WTC11 (cell line): Measurements from ENCODE around the gene ZNF235. TPM values are rescaled to one million over a fixed set of nuclear protein-coding genes. Genes with fewer than 3 reads are reported as not detected.
A peak's percentile ranks its signal among the peaks of the same experiment; 100 is the strongest.

ENCODE experiments used
- ATAC-seq: fragments of 200-7000 bp; cut with Tn5 transposase; 2 replicates; pipeline ENCODE4 v1.10.0; 2021; ENCODE audit warnings: mild to moderate bottlenecking, moderate library complexity
- CTCF ChIA-PET: fragments of 300-600 bp; sonication (Branson Sonifier 250); formaldehyde crosslinking; loops from one replicate; lab custom pipeline; 2021; ENCODE audit warnings: antibody characterized with exemption; lab: Charles Lee
- POLR2A ChIA-PET: fragments of 350-600 bp; sonication (Branson Sonifier 250); formaldehyde crosslinking; loops from one replicate; lab custom pipeline; 2021; ENCODE audit warnings: antibody characterized with exemption; lab: Charles Lee
- DNase-seq: peaks from one replicate; pipeline ENCODE4 v3.0.0; 2021; ENCODE audit warnings: low spot score
- H3K27ac Mint-ChIP-seq: 2 replicates; pipeline ENCODE4 v1.8.0; 2021; ENCODE audit warnings: mixed read lengths
- H3K27me3 Mint-ChIP-seq: 2 replicates; pipeline ENCODE4 v1.8.0; 2021; ENCODE audit warnings: low read depth, mild to moderate bottlenecking, moderate library complexity, mixed read lengths
- H3K36me3 Mint-ChIP-seq: 2 replicates; pipeline ENCODE4 v1.8.0; 2021; ENCODE audit warnings: mixed read lengths
- H3K4me1 Mint-ChIP-seq: 2 replicates; pipeline ENCODE4 v1.8.0; 2022; ENCODE audit warnings: mixed read lengths
- H3K4me3 Mint-ChIP-seq: 2 replicates; pipeline ENCODE4 v1.8.0; 2021; ENCODE audit warnings: mild to moderate bottlenecking, moderate library complexity, mixed read lengths
- H3K9me3 Mint-ChIP-seq: 2 replicates; pipeline ENCODE4 v1.8.0; 2021; ENCODE audit warnings: mixed read lengths
- CTCF ChIP-seq: fragments of 200-600 bp; IDR thresholded peaks from 2 replicates; pipeline ENCODE4 v1.8.0; 2022; ENCODE audit warnings: antibody characterized with exemption
- ELF4 ChIP-seq: sonication (generic); formaldehyde crosslinking; IDR thresholded peaks from 2 replicates; pipeline ENCODE4 v1.8.1; 2022; ENCODE audit warnings: low read depth, mild to moderate bottlenecking, moderate library complexity, missing genetic modification reagents
- FOXP1 ChIP-seq: sonication (generic); formaldehyde crosslinking; IDR thresholded peaks from 2 replicates; pipeline ENCODE4 v1.8.0; 2022; ENCODE audit warnings: missing genetic modification reagents, mild to moderate bottlenecking, moderate library complexity, borderline replicate concordance
- IRF2 ChIP-seq: sonication (generic); formaldehyde crosslinking; IDR thresholded peaks from 2 replicates; pipeline ENCODE4 v1.8.0; 2022; ENCODE audit warnings: low read depth, missing genetic modification reagents, borderline replicate concordance
- KAT7 ChIP-seq: sonication (generic); formaldehyde crosslinking; IDR thresholded peaks from 2 replicates; pipeline ENCODE4 v1.8.1; 2023; ENCODE audit warnings: missing genetic modification reagents, mild to moderate bottlenecking, borderline replicate concordance
- NR2C2 ChIP-seq: sonication (generic); formaldehyde crosslinking; IDR thresholded peaks from 2 replicates; pipeline ENCODE4 v1.8.0; 2022; ENCODE audit warnings: mild to moderate bottlenecking, missing genetic modification reagents
- PRDM15 ChIP-seq: sonication (generic); formaldehyde crosslinking; IDR thresholded peaks from 2 replicates; pipeline ENCODE4 v1.8.0; 2022; ENCODE audit warnings: missing genetic modification reagents
- ZMAT4 ChIP-seq: fragments of 250-450 bp; sonication (Bioruptor Pico); IDR thresholded peaks from 2 replicates; pipeline ENCODE4 v1.9.0; 2021; ENCODE audit warnings: mild to moderate bottlenecking
- ZNF121 ChIP-seq: sonication (generic); formaldehyde crosslinking; IDR thresholded peaks from 2 replicates; pipeline ENCODE4 v1.8.0; 2023; ENCODE audit warnings: missing genetic modification reagents
- ZNF232 ChIP-seq: sonication (generic); formaldehyde crosslinking; IDR thresholded peaks from 2 replicates; pipeline ENCODE4 v1.8.0; 2022; ENCODE audit warnings: mild to moderate bottlenecking, missing genetic modification reagents
- total RNA-seq: library from RNA; stranded (reverse); gene quantifications from 3 replicates; pipeline ENCODE4 v1.2.3, GENCODE V29; 2021
- TF ChIP-seq, protein P1 (sequence below): sonication (generic); formaldehyde crosslinking; IDR thresholded peaks from 2 replicates; pipeline ENCODE4 v1.8.0; 2022; ENCODE audit warnings: mild to moderate bottlenecking, missing genetic modification reagents
- TF ChIP-seq, protein P2 (sequence below): sonication (generic); formaldehyde crosslinking; IDR thresholded peaks from 2 replicates; pipeline ENCODE4 v1.8.0; 2022; ENCODE audit warnings: mild to moderate bottlenecking, missing genetic modification reagents
- TF ChIP-seq, protein P3 (sequence below): sonication (generic); formaldehyde crosslinking; IDR thresholded peaks from 2 replicates; pipeline ENCODE4 v1.8.0; 2022; ENCODE audit warnings: mild to moderate bottlenecking, missing genetic modification reagents
- TF ChIP-seq, protein P4 (sequence below): sonication (generic); formaldehyde crosslinking; IDR thresholded peaks from 2 replicates; pipeline ENCODE4 v1.8.0; 2023; ENCODE audit warnings: mild to moderate bottlenecking, missing genetic modification reagents
- TF ChIP-seq, protein P5 (sequence below): fragments of 250-450 bp; sonication (Bioruptor Pico); conservative IDR thresholded peaks from 2 replicates; pipeline ENCODE4 v1.9.0; 2021; ENCODE audit warnings: mild to moderate bottlenecking
- TF ChIP-seq, protein P6 (sequence below): sonication (generic); formaldehyde crosslinking; IDR thresholded peaks from 2 replicates; pipeline ENCODE4 v1.8.1; 2022; ENCODE audit warnings: low read depth, mild to moderate bottlenecking, moderate library complexity, missing genetic modification reagents, borderline replicate concordance

Gene ZNF235
- total RNA-seq, 1 experiment from 2014 or later: 3.9 TPM

GRCh38 chr19:44277331-44277730 is 27.5 kb downstream of the ZNF235 start (continued):
- TF ChIP-seq ZNF121 (no peak), CTCF (no peak)
- TF ChIP-seq, protein P1, sequence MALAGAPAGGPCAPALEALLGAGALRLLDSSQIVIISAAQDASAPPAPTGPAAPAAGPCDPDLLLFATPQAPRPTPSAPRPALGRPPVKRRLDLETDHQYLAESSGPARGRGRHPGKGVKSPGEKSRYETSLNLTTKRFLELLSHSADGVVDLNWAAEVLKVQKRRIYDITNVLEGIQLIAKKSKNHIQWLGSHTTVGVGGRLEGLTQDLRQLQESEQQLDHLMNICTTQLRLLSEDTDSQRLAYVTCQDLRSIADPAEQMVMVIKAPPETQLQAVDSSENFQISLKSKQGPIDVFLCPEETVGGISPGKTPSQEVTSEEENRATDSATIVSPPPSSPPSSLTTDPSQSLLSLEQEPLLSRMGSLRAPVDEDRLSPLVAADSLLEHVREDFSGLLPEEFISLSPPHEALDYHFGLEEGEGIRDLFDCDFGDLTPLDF (CRISPR knock-in tag): no peak
- TF ChIP-seq, protein P2, sequence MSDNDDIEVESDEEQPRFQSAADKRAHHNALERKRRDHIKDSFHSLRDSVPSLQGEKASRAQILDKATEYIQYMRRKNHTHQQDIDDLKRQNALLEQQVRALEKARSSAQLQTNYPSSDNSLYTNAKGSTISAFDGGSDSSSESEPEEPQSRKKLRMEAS: no peak
- TF ChIP-seq, all 79 proteins: peak for 0

DNA sequence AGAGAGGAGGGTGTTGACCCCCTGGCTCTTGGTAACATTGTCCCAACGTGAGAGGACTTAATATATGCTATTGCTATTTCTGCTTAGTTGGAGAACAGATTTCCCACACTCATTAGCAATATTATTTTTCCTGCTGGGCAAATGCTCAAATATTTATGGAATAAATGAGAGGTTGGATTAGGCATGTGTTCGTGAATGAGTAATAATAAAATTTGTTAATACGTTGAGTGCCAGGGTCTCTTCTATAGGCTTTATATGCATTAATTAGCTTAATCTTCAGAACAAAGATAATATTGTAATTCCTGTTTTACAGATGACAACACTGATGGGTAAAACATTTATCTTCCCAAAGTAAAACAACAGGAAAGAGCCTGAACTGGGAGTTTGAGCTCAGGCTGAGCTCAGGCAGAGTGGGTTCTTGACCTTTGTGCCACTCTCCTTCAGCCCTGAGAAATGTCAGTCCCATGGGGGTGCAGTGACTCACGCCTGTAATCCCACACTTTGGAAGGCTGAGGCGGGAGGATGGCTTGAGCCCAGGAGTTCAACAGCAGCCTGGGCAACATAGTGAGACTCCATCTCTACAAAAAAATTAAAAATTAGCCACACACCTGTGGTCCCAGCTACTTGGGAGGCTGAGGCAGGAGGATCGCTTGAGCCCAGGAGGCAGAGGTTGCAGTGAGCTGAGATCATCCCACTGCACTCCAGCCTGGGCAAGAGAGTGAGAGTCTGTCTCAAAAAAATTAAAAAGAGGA is 44.0 kb downstream of the ZNF235 start:
- POLR2A ChIA-PET: interaction anchor here (0.8 kb wide), 1 partner anchor 44 kb away, joined by 3 read pairs; the partner anchor contains the start of gene ZNF235
- peak overlapping the region; percentile 92 for H3K4me3 Mint-ChIP-seq
- ATAC-seq (no peak), DNase-seq (no peak)
- peaks cover 5% of the 10 kb centered on the region; the same call in 1 of the 2 replicates for H3K36me3 Mint-ChIP-seq
- peaks cover 7% of the 10 kb centered on the region for H3K4me1 Mint-ChIP-seq
- CTCF ChIA-PET: no interaction called here
- no peaks in the 10 kb centered on the region; the same call in 1 of the 2 replicates for H3K27me3 Mint-ChIP-seq
- TF ChIP-seq ELF4 (CRISPR knock-in tag) (no peak), KAT7 (CRISPR knock-in tag) (no peak), IRF2 (CRISPR knock-in tag) (no peak), NR2C2 (no peak), FOXP1 (CRISPR knock-in tag) (no peak)
- TF ChIP-seq, protein P3, sequence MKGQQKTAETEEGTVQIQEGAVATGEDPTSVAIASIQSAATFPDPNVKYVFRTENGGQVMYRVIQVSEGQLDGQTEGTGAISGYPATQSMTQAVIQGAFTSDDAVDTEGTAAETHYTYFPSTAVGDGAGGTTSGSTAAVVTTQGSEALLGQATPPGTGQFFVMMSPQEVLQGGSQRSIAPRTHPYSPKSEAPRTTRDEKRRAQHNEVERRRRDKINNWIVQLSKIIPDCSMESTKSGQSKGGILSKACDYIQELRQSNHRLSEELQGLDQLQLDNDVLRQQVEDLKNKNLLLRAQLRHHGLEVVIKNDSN (CRISPR knock-in tag): no peak
- TF ChIP-seq, protein P4, sequence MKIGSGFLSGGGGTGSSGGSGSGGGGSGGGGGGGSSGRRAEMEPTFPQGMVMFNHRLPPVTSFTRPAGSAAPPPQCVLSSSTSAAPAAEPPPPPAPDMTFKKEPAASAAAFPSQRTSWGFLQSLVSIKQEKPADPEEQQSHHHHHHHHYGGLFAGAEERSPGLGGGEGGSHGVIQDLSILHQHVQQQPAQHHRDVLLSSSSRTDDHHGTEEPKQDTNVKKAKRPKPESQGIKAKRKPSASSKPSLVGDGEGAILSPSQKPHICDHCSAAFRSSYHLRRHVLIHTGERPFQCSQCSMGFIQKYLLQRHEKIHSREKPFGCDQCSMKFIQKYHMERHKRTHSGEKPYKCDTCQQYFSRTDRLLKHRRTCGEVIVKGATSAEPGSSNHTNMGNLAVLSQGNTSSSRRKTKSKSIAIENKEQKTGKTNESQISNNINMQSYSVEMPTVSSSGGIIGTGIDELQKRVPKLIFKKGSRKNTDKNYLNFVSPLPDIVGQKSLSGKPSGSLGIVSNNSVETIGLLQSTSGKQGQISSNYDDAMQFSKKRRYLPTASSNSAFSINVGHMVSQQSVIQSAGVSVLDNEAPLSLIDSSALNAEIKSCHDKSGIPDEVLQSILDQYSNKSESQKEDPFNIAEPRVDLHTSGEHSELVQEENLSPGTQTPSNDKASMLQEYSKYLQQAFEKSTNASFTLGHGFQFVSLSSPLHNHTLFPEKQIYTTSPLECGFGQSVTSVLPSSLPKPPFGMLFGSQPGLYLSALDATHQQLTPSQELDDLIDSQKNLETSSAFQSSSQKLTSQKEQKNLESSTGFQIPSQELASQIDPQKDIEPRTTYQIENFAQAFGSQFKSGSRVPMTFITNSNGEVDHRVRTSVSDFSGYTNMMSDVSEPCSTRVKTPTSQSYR (CRISPR knock-in tag): no peak
- peaks cover 19% of the 10 kb centered on the region for H3K9me3 Mint-ChIP-seq
- H3K27ac Mint-ChIP-seq: no peak overlapping the region; the same call in 1 of the 2 replicates

GRCh38 chr19:44260343-44260681 is 44.5 kb downstream of the ZNF235 start:
- peak; percentile 12 for DNase-seq
- Mint-ChIP-seq H3K4me1 (peaks cover 7% of the 10 kb centered on the region), H3K27ac (peak overlapping the region; percentile 24), H3K4me3 (peak overlapping the region; percentile 92), H3K9me3 (peaks cover 25% of the 10 kb centered on the region), H3K36me3 (0 out of 2 replicates have a peak, but pooled peaks cover 7% of the 10 kb centered on the region), H3K27me3 (no peaks in the 10 kb centered on the region; the same call in 1 of the 2 replicates)
- CTCF ChIA-PET: interaction anchor here (1.0 kb wide), 1 partner anchor 45 kb away, joined by 3 read pairs; the partner anchor contains the start of gene ZNF235
- ATAC-seq: peak; percentile 9; the same call in 1 of the 2 replicates
- POLR2A ChIA-PET: interaction anchor here (0.8 kb wide), 1 partner anchor 44 kb away, joined by 3 read pairs; the partner anchor contains the start of gene ZNF235
- no peak for TF ChIP-seq PRDM15 (CRISPR knock-in tag)
- TF ChIP-seq ZMAT4 (CRISPR knock-in tag): no peak
- TF ChIP-seq, protein P5, sequence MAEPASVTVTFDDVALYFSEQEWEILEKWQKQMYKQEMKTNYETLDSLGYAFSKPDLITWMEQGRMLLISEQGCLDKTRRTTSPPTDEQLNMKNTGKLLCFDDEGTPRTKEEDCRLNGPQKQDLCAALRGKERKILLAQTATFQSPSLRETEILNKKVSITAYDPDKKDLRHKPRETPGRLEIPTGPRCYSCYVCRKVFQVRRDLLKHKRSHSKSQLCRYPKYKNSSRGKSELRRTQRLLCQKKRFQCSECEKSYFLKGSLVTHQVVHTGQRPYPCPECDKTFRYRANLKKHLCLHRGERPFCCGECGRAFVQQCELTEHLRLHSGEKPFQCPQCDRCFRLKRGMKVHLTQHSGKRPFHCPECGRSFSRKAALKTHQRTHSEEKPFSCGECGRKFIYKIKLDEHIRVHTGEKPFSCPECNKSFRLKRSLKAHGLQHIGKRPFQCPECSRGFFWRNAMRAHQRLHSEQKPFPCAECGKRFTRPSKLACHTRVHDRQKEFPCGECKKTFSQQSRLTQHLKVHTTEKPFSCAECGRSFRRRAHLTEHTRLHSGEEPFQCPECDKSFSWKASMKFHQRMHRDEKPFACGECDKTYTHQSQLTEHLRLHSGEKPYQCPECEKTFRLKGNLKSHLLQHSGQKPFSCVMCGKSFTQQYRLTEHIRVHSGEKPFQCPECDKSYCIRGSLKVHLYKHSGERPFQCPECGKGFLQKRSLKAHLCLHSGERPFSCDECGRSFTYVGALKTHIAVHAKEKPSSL (CRISPR knock-in tag): no peak
- no peak for TF ChIP-seq ELF4 (CRISPR knock-in tag)
- TF ChIP-seq, protein P6, sequence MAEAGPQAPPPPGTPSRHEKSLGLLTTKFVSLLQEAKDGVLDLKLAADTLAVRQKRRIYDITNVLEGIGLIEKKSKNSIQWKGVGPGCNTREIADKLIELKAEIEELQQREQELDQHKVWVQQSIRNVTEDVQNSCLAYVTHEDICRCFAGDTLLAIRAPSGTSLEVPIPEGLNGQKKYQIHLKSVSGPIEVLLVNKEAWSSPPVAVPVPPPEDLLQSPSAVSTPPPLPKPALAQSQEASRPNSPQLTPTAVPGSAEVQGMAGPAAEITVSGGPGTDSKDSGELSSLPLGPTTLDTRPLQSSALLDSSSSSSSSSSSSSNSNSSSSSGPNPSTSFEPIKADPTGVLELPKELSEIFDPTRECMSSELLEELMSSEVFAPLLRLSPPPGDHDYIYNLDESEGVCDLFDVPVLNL (CRISPR knock-in tag): no peak
- TF ChIP-seq KAT7 (CRISPR knock-in tag): no peak
- no peak for TF ChIP-seq NR2C2
- no peak for TF ChIP-seq ZNF232 (CRISPR knock-in tag)
